GM12801 (cell line): Measurements from ENCODE around the gene SPP1.

ENCODE experiments used
- CTCF ChIP-seq: IDR thresholded peaks from one replicate; pipeline ENCODE4 v1.5.1; 2011; ENCODE audit warnings: control low read depth; ENCODE audit not compliant: insufficient read length; ENCODE audit errors: extremely low read depth

The SPP1 gene

GRCh38 chr4:87946766-87947165 lies 28.7 kb upstream of the SPP1 start:
- no peak for TF ChIP-seq CTCF

GRCh38 chr4:87947381-87948160 lies 27.9 kb upstream of the SPP1 start:
- no peak for TF ChIP-seq CTCF

GRCh38 chr4:87949961-87950360 lies 25.6 kb upstream of the SPP1 start:
- no peak for TF ChIP-seq CTCF

- TF ChIP-seq CTCF, result no peak
These were observed 25.0 kb upstream of the SPP1 start for GRCh38 chr4:87950493-87950892.

GRCh38 chr4:87950936-87951511 lies 24.5 kb upstream of the SPP1 start:
- no peak for TF ChIP-seq CTCF

GRCh38 chr4:87953826-87954225 lies 21.7 kb upstream of the SPP1 start:
- no peak for TF ChIP-seq CTCF

- TF ChIP-seq CTCF, result no peak
These were observed 19.0 kb upstream of the SPP1 start for GRCh38 chr4:87956501-87956900.
